SJSA1 (cell line): Measurements from ENCODE around the gene KLHDC10. TPM values are rescaled to one million over a fixed set of nuclear protein-coding genes. Genes with fewer than 3 reads are reported as not detected.
"Not testable (repeated sequence)": the region's sequence is repeated elsewhere in the genome, so short reads cannot be mapped to it uniquely, and the experiment has no call there.

Experiments used
- DNase-seq, 2 experiments: peaks; one replicate each; pipeline ENCODE4 v3.0.0-alpha.2; 2015 to 2020; ENCODE audit warnings: low spot score in 2 of 2, low read depth in 1 of 2
- H3K27ac ChIP-seq: fragments of 250-450 bp; sonication (Bioruptor Pico); 2 replicates; pipeline ENCODE4 v1.5.1; 2020; ENCODE audit warnings: mild to moderate bottlenecking, moderate library complexity
- H3K27me3 ChIP-seq: fragments of 250-450 bp; sonication (Bioruptor Pico); replicated peaks from 2 replicates; pipeline ENCODE4 v1.5.1; 2020; ENCODE audit warnings: mild to moderate bottlenecking, moderate library complexity
- H3K36me3 ChIP-seq: fragments of 250-450 bp; sonication (Bioruptor Pico); 2 replicates; pipeline ENCODE4 v1.5.1; 2020; ENCODE audit warnings: mild to moderate bottlenecking
- H3K4me1 ChIP-seq: fragments of 250-450 bp; sonication (Bioruptor Pico); replicated peaks from 2 replicates; pipeline ENCODE4 v1.6.1; 2021; ENCODE audit warnings: mild to moderate bottlenecking
- H3K4me3 ChIP-seq: fragments of 250-450 bp; sonication (Bioruptor Pico); 2 replicates; pipeline ENCODE4 v1.5.1; 2020; ENCODE audit warnings: mild to moderate bottlenecking
- H3K9me3 ChIP-seq: fragments of 250-450 bp; sonication (Bioruptor Pico); replicated peaks from 2 replicates; pipeline ENCODE4 v1.5.1; 2020; ENCODE audit warnings: mild to moderate bottlenecking
- total RNA-seq: library from RNA; depleted of rRNA; stranded (reverse); fragments of >200 nt; shearing (Covaris generic); gene quantifications from 2 replicates; pipeline ENCODE4 v1.2.3, GENCODE V29; 2014; rRNA removed

Gene KLHDC10, protein sequence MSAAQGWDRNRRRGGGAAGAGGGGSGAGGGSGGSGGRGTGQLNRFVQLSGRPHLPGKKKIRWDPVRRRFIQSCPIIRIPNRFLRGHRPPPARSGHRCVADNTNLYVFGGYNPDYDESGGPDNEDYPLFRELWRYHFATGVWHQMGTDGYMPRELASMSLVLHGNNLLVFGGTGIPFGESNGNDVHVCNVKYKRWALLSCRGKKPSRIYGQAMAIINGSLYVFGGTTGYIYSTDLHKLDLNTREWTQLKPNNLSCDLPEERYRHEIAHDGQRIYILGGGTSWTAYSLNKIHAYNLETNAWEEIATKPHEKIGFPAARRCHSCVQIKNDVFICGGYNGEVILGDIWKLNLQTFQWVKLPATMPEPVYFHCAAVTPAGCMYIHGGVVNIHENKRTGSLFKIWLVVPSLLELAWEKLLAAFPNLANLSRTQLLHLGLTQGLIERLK
- total RNA-seq = 15.9 and 23.0 TPM in 2 replicates

DNA sequence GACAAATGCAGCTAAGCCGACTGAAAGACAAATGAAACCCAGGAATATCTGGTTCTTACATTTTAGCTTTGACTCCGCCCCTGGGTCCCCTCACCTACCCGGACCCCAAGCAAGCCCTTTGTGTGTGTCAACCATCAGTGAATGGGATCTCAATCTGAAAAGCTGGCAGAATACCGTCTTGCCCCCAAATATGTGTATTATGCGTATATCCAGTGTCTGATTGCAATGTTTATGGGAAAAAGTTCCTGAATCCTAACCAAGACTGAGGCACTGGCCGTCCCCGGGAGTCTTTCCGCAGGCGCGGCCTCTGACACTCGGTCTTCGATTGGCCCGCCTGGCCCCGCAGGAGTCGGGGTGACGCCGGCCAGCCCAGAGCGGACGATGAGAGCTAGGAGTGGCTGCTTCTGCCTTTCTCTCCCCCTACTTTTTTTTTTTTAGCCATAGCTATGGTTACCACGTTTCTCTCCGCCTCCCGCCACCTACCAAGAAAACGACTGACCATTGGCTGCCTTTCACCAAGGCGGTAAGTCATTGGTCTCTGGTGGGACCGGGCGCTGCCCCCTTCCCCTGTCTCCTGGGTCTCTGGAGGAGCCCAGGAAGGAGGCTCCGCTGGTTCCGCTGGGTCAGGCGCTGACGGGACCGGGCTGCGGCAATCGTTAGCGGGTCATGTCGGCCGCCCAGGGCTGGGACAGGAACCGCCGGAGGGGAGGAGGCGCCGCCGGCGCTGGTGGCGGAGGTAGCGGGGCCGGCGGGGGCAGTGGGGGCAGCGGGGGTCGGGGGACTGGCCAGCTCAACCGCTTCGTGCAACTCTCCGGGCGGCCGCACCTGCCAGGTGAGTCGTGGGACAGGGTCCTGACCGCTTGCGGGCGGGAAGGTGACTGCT, at the start of gene KLHDC10:
TSS of gene KLHDC10 (plus strand) at position 557 of the 883 bp plus-strand sequence. CDS start at position 667, 110 bp downstream.
- Histone ChIP-seq H3K27me3 (no peaks in the 10 kb centered on the region), H3K27ac (peak within 1 kb of the TSS; percentile 79), H3K4me1 (peaks cover 18% of the 10 kb centered on the region), H3K4me3 (peak within 1 kb of the TSS; percentile 60), H3K36me3 (no peaks in the 10 kb centered on the region), H3K9me3 (no peaks in the 10 kb centered on the region)
- peak; percentile 97 to 98 for DNase-seq

DNA sequence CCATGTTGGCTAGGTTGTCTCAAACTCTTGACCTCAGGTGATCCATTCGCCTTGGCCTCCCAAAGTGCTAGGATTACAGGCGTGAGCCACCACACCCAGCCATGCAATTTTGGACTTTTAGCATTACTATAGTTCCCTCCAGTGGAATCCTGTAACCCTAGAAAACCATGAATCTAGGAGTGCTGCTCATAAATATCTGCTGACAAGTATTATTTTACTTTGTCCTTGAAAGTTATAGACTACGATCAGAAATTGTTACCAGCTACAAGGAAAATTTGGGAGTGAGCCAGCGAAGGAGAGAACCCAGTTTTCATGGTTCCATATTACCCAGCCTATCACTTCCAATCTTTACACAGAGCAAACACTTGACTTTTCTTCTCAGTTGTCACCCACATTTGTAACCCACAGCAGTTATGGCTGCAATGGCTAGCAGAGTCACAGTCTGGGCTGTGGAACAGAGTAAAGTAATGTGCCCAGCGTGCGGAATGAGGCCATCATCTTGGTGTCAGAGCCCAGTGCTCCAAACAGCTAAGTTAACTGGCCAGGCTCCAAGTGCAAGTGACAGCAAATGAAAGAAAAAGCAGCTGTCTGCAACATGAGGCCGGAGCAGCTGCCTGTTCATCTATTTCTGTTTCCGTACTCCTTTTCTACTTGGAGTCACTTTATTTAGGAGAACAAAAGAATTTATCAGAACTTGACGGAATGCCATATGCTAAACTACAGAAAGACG, 49.1 kb upstream of the KLHDC10 start:
- Histone ChIP-seq H3K36me3 (peaks cover 70% of the 10 kb centered on the region), H3K27ac (no peak overlapping the region), H3K27me3 (no peaks in the 10 kb centered on the region), H3K4me3 (no peak overlapping the region), H3K9me3 (no peaks in the 10 kb centered on the region), H3K4me1 (peaks cover 9% of the 10 kb centered on the region)
- no peak for DNase-seq

DNA sequence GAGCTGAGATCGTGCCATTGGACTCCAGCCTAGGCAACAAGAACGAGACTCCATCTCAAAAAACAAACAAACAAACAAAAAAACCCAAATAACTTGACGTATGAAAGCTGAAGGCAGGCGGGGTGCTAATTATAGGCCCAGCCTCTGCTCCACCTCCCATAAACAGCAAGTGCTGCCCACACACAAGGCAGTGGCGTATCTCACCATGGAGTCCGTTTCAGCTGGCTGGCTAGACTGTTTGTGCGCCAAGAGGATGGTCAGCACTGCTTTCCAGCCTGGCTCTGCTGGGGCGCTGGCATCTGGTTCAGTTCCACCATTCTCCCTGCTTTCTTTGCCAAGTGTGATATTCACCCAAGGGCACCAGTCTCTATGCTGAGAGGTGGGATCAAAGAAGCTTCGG, 48.2 kb upstream of the KLHDC10 start:
- no peak for DNase-seq
- Histone ChIP-seq H3K36me3 (peaks cover 77% of the 10 kb centered on the region), H3K27me3 (no peaks in the 10 kb centered on the region), H3K9me3 (no peaks in the 10 kb centered on the region), H3K27ac (no peak overlapping the region), H3K4me1 (peaks cover 12% of the 10 kb centered on the region), H3K4me3 (no peak overlapping the region)

DNA sequence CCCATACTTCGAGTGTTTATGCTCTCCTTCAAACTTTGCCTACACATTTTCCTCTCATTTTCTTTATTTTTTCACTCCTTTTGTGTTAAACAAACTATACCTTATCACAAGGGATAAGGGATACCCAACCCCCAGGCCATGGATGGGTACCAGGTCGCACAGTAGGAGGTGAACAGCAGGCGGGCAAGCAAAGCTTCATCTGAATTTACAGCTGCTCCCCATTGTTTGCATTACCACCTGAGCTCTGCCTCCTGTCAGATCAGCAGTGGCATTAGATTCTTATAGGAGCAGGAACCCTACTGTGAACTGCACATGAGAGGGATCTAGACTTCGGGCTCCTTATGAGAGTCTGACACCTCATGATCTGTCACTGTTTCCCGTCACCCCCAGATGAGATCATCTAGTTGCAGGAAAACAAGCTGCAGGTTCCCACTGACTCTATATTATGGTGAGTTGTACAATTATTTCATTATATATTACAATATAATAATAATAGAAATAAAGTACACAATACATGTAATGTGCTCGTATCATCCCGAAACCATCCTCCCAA, 47.6 kb upstream of the KLHDC10 start:
- Histone ChIP-seq H3K9me3 (no peaks in the 10 kb centered on the region), H3K4me3 (no peak overlapping the region), H3K36me3 (peaks cover 82% of the 10 kb centered on the region), H3K4me1 (peaks cover 12% of the 10 kb centered on the region), H3K27ac (no peak overlapping the region), H3K27me3 (no peaks in the 10 kb centered on the region)
- no peak for DNase-seq

DNA sequence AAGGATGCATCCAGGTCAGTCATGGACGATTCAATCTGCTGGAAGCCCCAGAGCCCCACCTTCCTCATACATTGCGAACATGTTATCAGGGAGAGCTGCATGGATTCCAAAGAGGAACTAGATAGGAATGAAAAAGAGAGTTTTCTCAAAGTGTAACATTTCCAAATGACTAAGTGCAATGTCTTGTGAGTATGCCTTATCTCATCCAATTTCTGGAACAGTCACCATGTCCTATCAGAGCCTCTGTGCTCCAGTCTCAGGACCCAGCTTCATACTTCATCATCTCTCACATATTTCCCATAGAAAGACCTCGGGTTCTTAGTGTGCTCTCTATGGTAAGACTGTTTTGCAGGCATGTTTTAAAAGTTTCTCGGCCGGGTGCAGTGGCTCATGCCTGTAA, 45.9 kb upstream of the KLHDC10 start:
- DNase-seq = no peak
- no peaks in the 10 kb centered on the region for H3K27me3 ChIP-seq

DNA sequence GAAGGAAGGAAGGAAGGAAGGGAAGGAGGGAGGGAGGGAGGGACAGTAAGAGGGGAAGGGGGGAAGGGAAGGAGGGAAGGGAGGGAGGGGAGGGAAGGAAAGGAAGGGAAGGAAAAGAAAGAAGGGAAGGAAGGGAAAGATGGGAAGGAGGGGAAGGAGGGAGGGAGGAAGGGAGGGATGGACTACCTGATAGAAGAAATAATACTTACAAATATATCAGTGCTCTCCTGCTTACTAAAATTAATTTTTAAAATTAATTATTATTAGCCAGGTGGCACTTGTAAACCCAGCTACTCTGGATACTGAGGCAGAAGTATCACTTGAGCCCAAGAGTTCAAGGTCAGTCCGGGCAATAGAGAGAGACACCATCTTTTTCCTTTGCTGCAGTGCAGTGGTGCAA, 37.6 kb upstream of the KLHDC10 start:
- peaks cover 43% of the 10 kb centered on the region for H3K36me3 ChIP-seq
- H3K27me3 ChIP-seq = 0 out of 2 replicates have a peak, but pooled peaks cover 2% of the 10 kb centered on the region
- no peak overlapping the region for H3K27ac ChIP-seq
- no peak overlapping the region for H3K4me3 ChIP-seq
- H3K9me3 ChIP-seq = no peaks in the 10 kb centered on the region
- no peaks in the 10 kb centered on the region for H3K4me1 ChIP-seq
- no peak for DNase-seq

More for the DNA sequence above, 45.9 kb upstream of the KLHDC10 start:
- Histone ChIP-seq H3K36me3 (peaks cover 73% of the 10 kb centered on the region), H3K4me3 (no peak overlapping the region), H3K27ac (no peak overlapping the region), H3K4me1 (peaks cover 12% of the 10 kb centered on the region), H3K9me3 (no peaks in the 10 kb centered on the region)

DNA sequence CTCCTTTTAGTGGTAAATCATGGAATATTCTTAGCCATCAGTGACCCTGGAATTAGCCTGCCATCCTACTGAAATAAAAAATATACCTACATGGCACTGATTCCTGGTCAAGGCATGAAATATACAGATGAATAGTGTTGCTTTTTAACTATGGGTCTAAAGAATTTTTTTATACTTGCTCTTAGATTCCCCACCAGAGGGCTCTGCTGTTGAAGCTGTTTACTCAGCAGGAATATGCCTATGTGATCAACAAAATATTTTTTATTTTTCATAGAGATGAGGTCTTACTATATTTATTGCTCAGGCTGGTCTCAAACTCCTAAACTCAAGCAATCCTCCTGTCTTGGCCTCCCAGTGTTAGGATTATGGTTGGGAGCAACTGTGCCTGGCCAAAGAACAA, 32.6 kb upstream of the KLHDC10 start:
- no peak overlapping the region for H3K4me3 ChIP-seq
- DNase-seq = no peak
- H3K4me1 ChIP-seq = no peaks in the 10 kb centered on the region
- no peaks in the 10 kb centered on the region for H3K9me3 ChIP-seq
- no peak overlapping the region for H3K27ac ChIP-seq
- peaks cover 56% of the 10 kb centered on the region for H3K36me3 ChIP-seq
- H3K27me3 ChIP-seq = 0 out of 2 replicates have a peak, but pooled peaks cover 3% of the 10 kb centered on the region

DNA sequence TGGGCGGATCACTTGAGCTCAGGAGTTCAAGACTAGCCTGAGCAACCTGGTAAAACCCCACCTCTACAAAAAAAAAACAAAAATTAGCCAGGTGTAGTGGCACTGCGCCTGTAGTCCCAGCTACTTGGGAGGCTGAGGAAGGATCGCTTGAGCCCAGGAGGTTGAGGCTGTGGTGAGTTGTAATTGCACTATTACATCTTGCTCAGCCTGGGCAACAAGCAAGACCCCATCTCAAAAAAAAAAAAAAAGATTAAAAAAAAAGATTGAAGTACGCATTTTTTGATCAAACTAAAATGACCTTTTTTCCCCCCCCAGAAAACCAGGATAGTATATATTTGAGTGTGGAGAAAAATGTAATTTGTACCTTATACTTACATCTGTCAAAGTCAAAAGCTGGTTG, 29.8 kb upstream of the KLHDC10 start:
- Histone ChIP-seq H3K27me3 (0 out of 2 replicates have a peak, but pooled peaks cover 3% of the 10 kb centered on the region), H3K9me3 (no peaks in the 10 kb centered on the region), H3K4me3 (no peak overlapping the region), H3K4me1 (no peaks in the 10 kb centered on the region), H3K36me3 (peaks cover 61% of the 10 kb centered on the region), H3K27ac (no peak overlapping the region)
- DNase-seq = no peak

DNA sequence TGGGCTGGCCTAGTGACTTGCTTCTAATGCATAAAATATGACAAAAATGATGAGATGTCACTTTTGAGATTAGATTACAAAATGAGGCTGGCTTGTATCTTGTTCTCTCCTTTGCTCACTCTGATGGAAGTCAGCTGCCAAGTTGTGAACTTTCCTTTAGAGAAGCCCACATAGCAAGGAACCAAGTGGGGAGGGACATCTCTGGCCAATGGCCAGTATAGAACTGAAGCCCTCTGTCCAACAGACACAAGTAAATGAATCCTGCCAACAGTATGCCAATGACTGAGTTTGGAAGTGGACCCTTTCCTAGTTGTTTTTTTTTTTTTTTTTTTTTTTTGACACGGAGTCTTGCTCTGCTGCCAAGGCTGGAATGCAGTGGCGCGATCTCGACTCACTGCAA, 22.5 kb upstream of the KLHDC10 start:
- H3K4me3 ChIP-seq = no peak overlapping the region
- no peaks in the 10 kb centered on the region for H3K9me3 ChIP-seq
- no peak for DNase-seq
- H3K4me1 ChIP-seq = peaks cover 4% of the 10 kb centered on the region
- H3K27me3 ChIP-seq = no peaks in the 10 kb centered on the region
- H3K36me3 ChIP-seq = peaks cover 37% of the 10 kb centered on the region
- no peak overlapping the region for H3K27ac ChIP-seq

DNA sequence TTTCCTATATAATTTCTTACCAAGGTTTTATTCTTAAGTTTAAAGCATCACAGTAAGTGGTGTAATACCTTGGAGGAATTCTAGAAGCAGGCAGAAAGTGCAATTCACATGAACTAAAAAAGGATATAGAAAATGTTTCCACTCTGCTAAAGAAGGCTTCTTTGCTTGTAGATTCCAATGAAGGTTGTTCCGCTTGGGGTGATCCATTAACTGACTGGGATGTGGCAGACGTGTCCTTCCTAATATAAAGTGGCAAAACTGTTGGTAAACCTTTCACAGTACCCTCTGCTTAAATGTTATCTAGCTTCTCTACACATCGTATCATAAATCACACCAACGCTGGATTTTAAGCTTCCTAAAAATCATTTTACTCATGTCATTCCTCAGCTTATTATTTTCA, 21.4 kb upstream of the KLHDC10 start:
- no peaks in the 10 kb centered on the region for H3K27me3 ChIP-seq

DNA sequence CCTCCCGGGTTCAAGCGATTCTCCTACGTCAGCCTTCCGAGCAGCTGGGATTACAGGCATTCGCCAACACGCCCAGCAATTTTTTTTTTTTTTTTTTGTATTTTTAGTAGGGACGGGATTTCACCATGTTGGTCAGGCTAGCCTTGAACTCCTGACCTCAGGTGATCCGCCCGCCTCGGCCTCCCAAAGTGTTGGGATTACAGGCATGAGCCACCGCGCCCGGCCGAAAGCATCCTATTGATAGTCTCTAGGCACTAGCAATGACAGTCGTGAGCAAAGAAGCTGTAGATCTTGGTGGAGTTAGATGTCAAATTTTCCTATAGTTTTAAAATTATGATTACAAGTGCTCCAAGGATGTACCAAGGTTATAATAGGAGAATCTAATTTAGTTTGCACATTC, 18.1 kb upstream of the KLHDC10 start:
- H3K9me3 ChIP-seq, DNase-seq: not testable (repeated sequence)

More for the DNA sequence above, 21.4 kb upstream of the KLHDC10 start:
- peaks cover 5% of the 10 kb centered on the region for H3K4me1 ChIP-seq
- no peak for DNase-seq
- no peak overlapping the region for H3K27ac ChIP-seq
- no peak overlapping the region for H3K4me3 ChIP-seq
- no peaks in the 10 kb centered on the region for H3K9me3 ChIP-seq
- peaks cover 36% of the 10 kb centered on the region for H3K36me3 ChIP-seq

DNA sequence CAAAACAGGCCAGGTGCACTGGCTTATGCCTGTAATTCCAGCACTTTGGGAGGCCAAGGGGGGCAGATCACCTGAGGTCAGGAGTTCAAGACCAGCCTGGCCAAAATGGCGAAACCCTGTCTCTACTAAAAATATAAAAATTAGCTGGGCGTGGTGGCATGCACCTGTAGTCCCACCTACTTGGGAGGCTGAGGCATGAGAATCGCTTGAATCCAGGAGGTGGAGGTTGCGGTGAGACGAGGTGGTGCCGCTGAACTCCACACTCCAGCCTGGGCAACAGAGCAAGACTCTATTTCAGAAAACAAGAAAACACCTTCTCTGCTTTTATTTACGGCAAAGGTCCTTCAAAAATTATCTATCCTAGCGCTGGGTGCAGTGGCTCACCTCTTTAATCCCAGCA, 15.1 kb upstream of the KLHDC10 start:
- not testable (repeated sequence) for H3K27me3 ChIP-seq, H3K36me3 ChIP-seq, DNase-seq, H3K4me3 ChIP-seq, H3K4me1 ChIP-seq, H3K27ac ChIP-seq, H3K9me3 ChIP-seq

More for the DNA sequence above, 18.1 kb upstream of the KLHDC10 start:
- not testable (repeated sequence) for H3K27ac ChIP-seq, H3K4me3 ChIP-seq, H3K27me3 ChIP-seq, H3K4me1 ChIP-seq
- H3K36me3 ChIP-seq = peaks cover 14% of the 10 kb centered on the region

DNA sequence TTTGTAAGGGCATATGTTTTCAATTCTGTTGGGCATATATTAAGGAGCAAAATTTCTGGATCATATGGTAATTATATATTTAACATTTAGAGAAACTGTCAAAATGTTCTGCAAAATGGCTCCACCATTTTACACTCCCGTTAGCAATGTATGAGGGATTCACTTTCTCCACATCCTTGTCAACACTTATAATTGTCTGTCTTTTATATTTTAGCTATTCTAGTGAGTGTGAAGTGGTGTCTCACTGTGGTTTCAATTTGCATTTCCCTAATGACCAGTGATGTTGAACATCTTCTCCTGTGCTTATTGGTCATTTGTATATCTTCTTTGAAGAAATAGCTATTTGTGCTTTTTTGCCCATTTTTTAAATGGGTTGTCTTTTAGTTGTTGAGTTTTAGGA, 8.1 kb upstream of the KLHDC10 start:
- no peaks in the 10 kb centered on the region for H3K27me3 ChIP-seq
- H3K27ac ChIP-seq = no peak overlapping the region
- peaks cover 8% of the 10 kb centered on the region for H3K4me1 ChIP-seq
- no peaks in the 10 kb centered on the region for H3K36me3 ChIP-seq
- no peak overlapping the region for H3K4me3 ChIP-seq
- no peak for DNase-seq
- no peaks in the 10 kb centered on the region for H3K9me3 ChIP-seq
